Dedifferentiated amniotic fluid mesenchymal stem cell (primary cell): Measurements from ENCODE around the gene VSTM4.

Source experiments
- DNase-seq: peaks from one replicate; pipeline ENCODE4 v3.0.0-alpha.2; 2016; ENCODE audit errors: extremely low spot score

VSTM4 gene

GRCh38 chr10:48970046-48970445 lies 145.3 kb downstream of the VSTM4 start:
- no peak for DNase-seq

GRCh38 chr10:48968036-48968435 lies 147.3 kb downstream of the VSTM4 start:
- no peak for DNase-seq

GRCh38 chr10:48965460-48965859 lies 149.9 kb downstream of the VSTM4 start:
- DNase-seq = no peak
